ENCODE results near the gene RCBTB1. TPM values are rescaled to one million over a fixed set of nuclear protein-coding genes. Genes with fewer than 3 reads are reported as not detected.

Gene RCBTB1
- polyA plus RNA-seq, 1 of the 3 experiments (the other 2 are of a cell fraction), result 13.2 TPM

- no peak for TF ChIP-seq CHD2 (IDR thresholded peaks at IDR 0.05; ENCODE audit: low read length, partially characterized antibody)
- Histone ChIP-seq H3K9me2 (no peaks in the 10 kb centered on the region), H3K79me2 (ENCODE audit: insufficient read depth) (no peaks in the 10 kb centered on the region), H3K27ac (ENCODE audit: low read depth in 2 of 2, low read length in 1 of 2) (no peak overlapping the region), H4K20me1 (ENCODE audit: insufficient read depth) (no peaks in the 10 kb centered on the region), H3K36me3 (replicated peaks in 1 of 2; ENCODE audit: control insufficient read depth in 1 of 2, insufficient read depth in 2 of 2, low read length in 1 of 2) (no peaks in the 10 kb centered on the region), H3F3A (replicated peaks; ENCODE audit: insufficient read depth) (no peaks in the 10 kb centered on the region), H3K9me3 (no peaks in the 10 kb centered on the region), H3K4me3 (ENCODE audit: low read depth in 2 of 2, low read length in 1 of 2) (no peak overlapping the region), H3K4me1 (ENCODE audit: control insufficient read depth in 1 of 2, insufficient read depth in 2 of 2, low read depth in 1 of 2, low read length in 1 of 2) (no peaks in the 10 kb centered on the region), H2AFZ (ENCODE audit: low read depth) (no peak overlapping the region), H3K27me3 (ENCODE audit: insufficient read depth) (no peaks in the 10 kb centered on the region), H3K4me2 (no peak overlapping the region), H3K9ac (no peak overlapping the region)
- 79% methylated on average over 6 of the region's 6 CpGs for WGBS (ENCODE audit: low lambda C conversion rate)
- CTCF ChIA-PET, result interaction anchor here (2.3 kb wide), 1 partner anchor 17 kb away, joined by 8 read pairs; no protein-coding TSS in a partner anchor
- POLR2A ChIA-PET, result no interaction called here
- no peak for DNase-seq
Observed at GRCh38 chr13:49624229-49624628, 38.9 kb upstream of the RCBTB1 start.

GRCh38 chr13:49622174-49622946 lies 37.0 kb upstream of the RCBTB1 start:
- H3K4me3 ChIP-seq (ENCODE audit: low read depth in 2 of 2, low read length in 1 of 2), result no peak overlapping the region
- H3K4me1 ChIP-seq (ENCODE audit: control insufficient read depth in 1 of 2, insufficient read depth in 2 of 2, low read depth in 1 of 2, low read length in 1 of 2), result no peaks in the 10 kb centered on the region
- H3K79me2 ChIP-seq (ENCODE audit: insufficient read depth), result no peaks in the 10 kb centered on the region
- POLR2A ChIA-PET, result no interaction called here
- no peaks in the 10 kb centered on the region for H3F3A ChIP-seq (replicated peaks; ENCODE audit: insufficient read depth)
- H3K27ac ChIP-seq (ENCODE audit: low read depth in 2 of 2, low read length in 1 of 2), result no peak overlapping the region
- H3K36me3 ChIP-seq (replicated peaks in 1 of 2; ENCODE audit: control insufficient read depth in 1 of 2, insufficient read depth in 2 of 2, low read length in 1 of 2), result no peaks in the 10 kb centered on the region
- no peaks in the 10 kb centered on the region for H3K9me3 ChIP-seq
- DNase-seq, result no peak
- 71% methylated on average over 11 of the region's 11 CpGs for WGBS (ENCODE audit: low lambda C conversion rate)
- no peaks in the 10 kb centered on the region for H4K20me1 ChIP-seq (ENCODE audit: insufficient read depth)
- TF ChIP-seq MEF2A (IDR thresholded peaks at IDR 0.05; ENCODE audit: borderline replicate concordance, low read depth) (no peak), USF2 (IDR thresholded peaks at IDR 0.05; ENCODE audit: borderline replicate concordance, low read depth, low read length) (no peak), CHD2 (IDR thresholded peaks at IDR 0.05; ENCODE audit: low read length, partially characterized antibody) (no peak), TAF1 (IDR thresholded peaks at IDR 0.05; ENCODE audit: borderline replicate concordance, low read depth, low read length) (no peak), TCF12 (IDR thresholded peaks at IDR 0.05) (no peak), NRF1 (IDR thresholded peaks at IDR 0.05; ENCODE audit: low read depth, low read length) (no peak), RFX5 (IDR thresholded peaks at IDR 0.05; ENCODE audit: low read length) (no peak)
- TF ChIP-seq, protein P1, sequence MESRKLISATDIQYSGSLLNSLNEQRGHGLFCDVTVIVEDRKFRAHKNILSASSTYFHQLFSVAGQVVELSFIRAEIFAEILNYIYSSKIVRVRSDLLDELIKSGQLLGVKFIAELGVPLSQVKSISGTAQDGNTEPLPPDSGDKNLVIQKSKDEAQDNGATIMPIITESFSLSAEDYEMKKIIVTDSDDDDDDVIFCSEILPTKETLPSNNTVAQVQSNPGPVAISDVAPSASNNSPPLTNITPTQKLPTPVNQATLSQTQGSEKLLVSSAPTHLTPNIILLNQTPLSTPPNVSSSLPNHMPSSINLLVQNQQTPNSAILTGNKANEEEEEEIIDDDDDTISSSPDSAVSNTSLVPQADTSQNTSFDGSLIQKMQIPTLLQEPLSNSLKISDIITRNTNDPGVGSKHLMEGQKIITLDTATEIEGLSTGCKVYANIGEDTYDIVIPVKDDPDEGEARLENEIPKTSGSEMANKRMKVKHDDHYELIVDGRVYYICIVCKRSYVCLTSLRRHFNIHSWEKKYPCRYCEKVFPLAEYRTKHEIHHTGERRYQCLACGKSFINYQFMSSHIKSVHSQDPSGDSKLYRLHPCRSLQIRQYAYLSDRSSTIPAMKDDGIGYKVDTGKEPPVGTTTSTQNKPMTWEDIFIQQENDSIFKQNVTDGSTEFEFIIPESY (IDR thresholded peaks at IDR 0.05; ENCODE audit: borderline replicate concordance, low read depth), result no peak
- no peak overlapping the region for H2AFZ ChIP-seq (ENCODE audit: low read depth)
- no peaks in the 10 kb centered on the region for H3K27me3 ChIP-seq (ENCODE audit: insufficient read depth)
- H3K9me2 ChIP-seq, result no peaks in the 10 kb centered on the region
- CTCF ChIA-PET, result no interaction called here
- no peak overlapping the region for H3K9ac ChIP-seq
- H3K4me2 ChIP-seq, result no peak overlapping the region
